Endothelial cell of umbilical vein (primary cell): ENCODE measurements around the gene CDC5L. TPM values are rescaled to one million over a fixed set of nuclear protein-coding genes. Genes with fewer than 3 reads are reported as not detected.

Experiments used
- BruUV-seq: library from RNA; stranded (reverse); fragments of 400-500 nt; replicated peaks from 2 replicates; lab custom pipeline; 2021; lab: Mats Ljungman, UMichigan
- CTCF ChIA-PET: fragments of 300-600, 350-600 bp; sonication (Branson Sonifier 250); formaldehyde crosslinking; loops from one replicate; lab custom pipeline; 2021; ENCODE audit warnings: antibody characterized with exemption, inconsistent platforms; lab: Charles Lee
- POLR2A ChIA-PET: fragments of 300-600, 350-600 bp; sonication (Branson Sonifier 250); formaldehyde crosslinking; loops from one replicate; lab custom pipeline; 2021; ENCODE audit warnings: antibody characterized with exemption, inconsistent platforms; lab: Charles Lee
- DNase-seq: peaks from one replicate; pipeline ENCODE4 v3.0.0-alpha.2; 2011; ENCODE audit warnings: low read depth, low spot score
- FAIRE-seq: peaks from 2 replicates; lab custom pipeline; 2011; peaks lifted over from hg19 to GRCh38; lab: Jason Lieb, UNC
- H2AFZ ChIP-seq: 2 replicates; pipeline ENCODE4 v1.6.0; 2012; ENCODE audit warnings: low read depth, low read length, control low read depth, inconsistent platforms
- H3K27ac ChIP-seq: 2 replicates; pipeline ENCODE4 v1.5.1; 2011; ENCODE audit warnings: low read depth, mild to moderate bottlenecking, control low read depth, low read length, moderate library complexity; ENCODE audit not compliant: insufficient read depth
- H3K27me3 ChIP-seq, 2 experiments: 2 replicates each; pipeline versions ENCODE4 v1.6.0 to v1.6.1; 2011; ENCODE audit warnings: low read length in 2 of 2, mixed read lengths in 1 of 2; ENCODE audit not compliant: control insufficient read depth in 2 of 2, insufficient read depth in 2 of 2
- H3K36me3 ChIP-seq, 2 experiments: 2 replicates in 1 of 2; 3 replicates in 1 of 2; pipeline ENCODE4 v1.5.1; 2011; ENCODE audit warnings: low read length in 2 of 2, mild to moderate bottlenecking in 1 of 2, moderate library complexity in 1 of 2; ENCODE audit not compliant: control insufficient read depth in 2 of 2, insufficient read depth in 2 of 2; ENCODE audit errors: extremely low read depth in 1 of 2
- H3K4me1 ChIP-seq: 3 replicates; pipeline ENCODE4 v1.5.1; 2011; ENCODE audit warnings: mild to moderate bottlenecking, low read length; ENCODE audit not compliant: control insufficient read depth, insufficient read depth; ENCODE audit errors: extremely low read depth
- H3K4me2 ChIP-seq: 2 replicates; pipeline ENCODE4 v1.6.1; 2011; ENCODE audit warnings: low read length, control low read depth, mixed read lengths; ENCODE audit not compliant: insufficient read depth
- H3K4me3 ChIP-seq, 3 experiments: fragments of 200-600 bp in 1 of 3; sonication (generic), shearing (Covaris generic) in 1 of 3; replicated peaks in 1 of 3; 2 replicates each; pipeline ENCODE4 v1.5.1; 2011 to 2016; ENCODE audit warnings: control low read depth in 3 of 3, low read length in 3 of 3, mild to moderate bottlenecking in 2 of 3, inconsistent platforms in 1 of 3, low read depth in 1 of 3, moderate library complexity in 1 of 3; ENCODE audit not compliant: insufficient read depth in 1 of 3
- H3K79me2 ChIP-seq: 2 replicates; pipeline ENCODE4 v1.6.0; 2012; ENCODE audit warnings: low read length, inconsistent platforms; ENCODE audit not compliant: control insufficient read depth, insufficient read depth
- H3K9ac ChIP-seq: replicated peaks from 2 replicates; pipeline ENCODE3; 2011; ENCODE audit warnings: low read length, control low read depth; ENCODE audit not compliant: insufficient read depth; ENCODE audit errors: extremely low read depth
- H3K9me1 ChIP-seq: replicated peaks from 3 replicates; pipeline ENCODE4 v1.6.0; 2011; ENCODE audit warnings: mild to moderate bottlenecking, low read length; ENCODE audit not compliant: control insufficient read depth, insufficient read depth; ENCODE audit errors: extremely low read depth
- H3K9me3 ChIP-seq: replicated peaks from 2 replicates; pipeline ENCODE4 v1.5.1; 2012; ENCODE audit warnings: low read length, inconsistent platforms; ENCODE audit not compliant: control insufficient read depth, insufficient read depth
- H4K20me1 ChIP-seq: replicated peaks from 2 replicates; pipeline ENCODE3; 2011; ENCODE audit warnings: mild to moderate bottlenecking, low read length; ENCODE audit not compliant: control insufficient read depth, insufficient read depth; ENCODE audit errors: extremely low read depth
- CTCF ChIP-seq, 2 donors: IDR thresholded peaks; 1 replicate in 1 of 2; 2 replicates in 1 of 2; pipeline ENCODE4 v1.5.1; 2011; ENCODE audit warnings: low read length in 2 of 2, mild to moderate bottlenecking in 2 of 2, moderate library complexity in 2 of 2, control low read depth in 1 of 2, inconsistent platforms in 1 of 2, low read depth in 1 of 2; ENCODE audit not compliant: insufficient read depth in 1 of 2; ENCODE audit errors: extremely low read depth in 1 of 2
- EZH2 ChIP-seq: IDR thresholded peaks from 2 replicates; pipeline ENCODE4 v1.6.1; 2012; ENCODE audit warnings: borderline replicate concordance, low read depth, mild to moderate bottlenecking, moderate library complexity, low read length, inconsistent platforms; ENCODE audit not compliant: severe bottlenecking
- FOS ChIP-seq: IDR thresholded peaks from 2 replicates; pipeline ENCODE4 v1.6.1; 2011; ENCODE audit warnings: mild to moderate bottlenecking, low read length, moderate library complexity, borderline replicate concordance; ENCODE audit not compliant: insufficient read depth
- GATA2 ChIP-seq: IDR thresholded peaks from 2 replicates; pipeline ENCODE4 v1.7.0; 2011; ENCODE audit warnings: low read depth, mild to moderate bottlenecking, moderate library complexity, mixed read lengths, low read length; ENCODE audit not compliant: insufficient read length, insufficient read depth
- POLR2A ChIP-seq: IDR thresholded peaks from 2 replicates; pipeline ENCODE4 v1.6.1; 2012; ENCODE audit warnings: low read depth, mild to moderate bottlenecking, control low read depth, low read length
- dilution Hi-C: fragments of 300-500 bp; cut with MboI; formaldehyde crosslinking; loops from one replicate; pipeline ENCODE4 v1.15.0; 2019; ENCODE audit warnings: low sequenced_read_pairs; ENCODE audit not compliant: extremely low pct_ligation_motif_present
- intact Hi-C: fragments of 100-400 bp; cut with micrococcal nuclease; formaldehyde crosslinking; loops from one replicate; pipeline ENCODE4 v1.10.0; 2022
- polyA plus RNA-seq, 4 experiments: library from polyadenylated mRNA; depleted of rRNA in 3 of 4; stranded (reverse) in 3 of 4; unstranded in 1 of 4; fragments of >200 nt; gene quantifications; 2 replicates each; pipeline versions ENCODE4 v1.2.1 to v1.2.3, GENCODE V29; 2011 to 2012; ENCODE audit warnings: missing spikeins in 1 of 4
- total RNA-seq: library from RNA; stranded (reverse); gene quantifications from 2 replicates; pipeline ENCODE4 v1.2.3, GENCODE V29; 2021

CDC5L gene
- total and polyA plus RNA-seq, 2 donors (not counting 3 experiments of a cell fraction or from before 2014, with no cell fraction given), result 6.9 to 24.6 TPM

DNA sequence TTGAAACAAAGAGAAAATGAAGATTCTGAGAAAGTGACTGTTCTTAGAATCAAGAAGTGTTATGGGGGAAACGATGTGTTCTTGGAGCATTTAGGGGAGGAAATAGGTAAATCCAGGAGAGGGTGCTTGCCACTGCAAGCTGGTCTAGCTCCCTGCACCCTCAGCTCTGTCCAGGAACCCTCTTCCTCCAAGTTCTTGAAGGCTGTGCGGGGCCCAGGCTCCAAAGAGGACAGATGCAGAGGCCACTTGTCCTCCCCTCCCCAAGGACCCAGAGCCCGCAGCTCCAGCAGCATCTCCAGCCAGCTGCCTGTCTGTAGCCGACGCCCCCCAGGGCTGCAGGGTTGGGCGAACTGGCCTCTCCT is 87.9 kb downstream of the CDC5L start:
- Histone ChIP-seq H3K9me3 (no peaks in the 10 kb centered on the region), H3K4me1 (no peaks in the 10 kb centered on the region), H3K79me2 (no peaks in the 10 kb centered on the region), H4K20me1 (no peaks in the 10 kb centered on the region), H3K4me3 (no peak overlapping the region), H3K4me2 (no peak overlapping the region), H2AFZ (no peak overlapping the region), H3K36me3 (no peaks in the 10 kb centered on the region), H3K9ac (no peak overlapping the region), H3K27ac (no peak overlapping the region), H3K9me1 (no peaks in the 10 kb centered on the region), H3K27me3 (peaks cover 0 to 6% of the 10 kb centered on the region in 2 experiments)
- ChIA-PET CTCF (interaction anchor here (0.5 to 3.8 kb wide), 122 partner anchors 10 to 1935 kb away, joined by 3 to 113 read pairs (median 5); partner anchors contain the start of gene SUPT3H), POLR2A (interaction anchor here (0.6 kb wide), 1 partner anchor 86 kb away, joined by 5 read pairs; no protein-coding TSS in a partner anchor)
- no peak for FAIRE-seq
- no TSS peak for BruUV-seq
- intact Hi-C loops, result loop anchor here (1.0 to 5.0 kb wide), 8 partner anchors 19 to 1447 kb away; no protein-coding TSS in a partner anchor
- no peak for DNase-seq
- dilution Hi-C loops, result no loop called here
- no peak for TF ChIP-seq CTCF (IDR thresholded peaks at IDR 0.05; ENCODE audit: extremely low read depth in 1 of 2, insufficient read depth in 1 of 2, low read depth in 1 of 2, low read length in 2 of 2)
- no peak for TF ChIP-seq GATA2
- no peak for TF ChIP-seq FOS
- no peak for TF ChIP-seq EZH2
- TF ChIP-seq POLR2A, result no peak
